AG08396 (cell line): Measurements from ENCODE around the gene DMBT1.

Experiments
- DNase-seq: peaks from one replicate; pipeline ENCODE4 v3.0.0; 2012; ENCODE audit warnings: low spot score, mixed read lengths

The DMBT1 gene

GRCh38 chr10:122560279-122560804 lies at the start of gene DMBT1:
Gene DMBT1 (plus strand): TSS chr10:122560754. CDS start chr10:122560771, 17 bp downstream.
- no peak for DNase-seq

DNA sequence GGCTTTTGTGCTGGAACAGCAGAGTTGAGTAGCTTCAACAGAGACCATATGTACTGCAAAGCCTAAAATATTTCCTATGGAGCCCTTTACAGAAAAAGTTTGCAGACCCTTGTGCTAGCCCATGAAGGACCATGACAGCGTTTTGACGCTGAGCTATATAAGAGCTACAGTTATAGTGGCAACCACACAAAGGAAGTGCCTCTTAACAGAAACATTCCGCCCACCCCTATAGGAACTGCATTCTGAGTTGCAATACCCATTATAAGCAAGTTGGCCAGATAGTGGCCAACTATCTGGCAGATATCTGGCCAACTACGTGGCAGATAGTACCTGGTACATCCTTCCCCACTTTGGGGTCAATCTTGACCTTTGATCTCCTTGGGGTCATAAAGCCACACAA lies 47.5 kb upstream of the DMBT1 start:
- no peak for DNase-seq

- no peak for DNase-seq
Observed at GRCh38 chr10:122514045-122514840, 46.3 kb upstream of the DMBT1 start.

- DNase-seq = no peak
Observed at GRCh38 chr10:122515022-122515424, 45.5 kb upstream of the DMBT1 start.

GRCh38 chr10:122515588-122516231 lies 44.8 kb upstream of the DMBT1 start:
- no peak for DNase-seq

DNA sequence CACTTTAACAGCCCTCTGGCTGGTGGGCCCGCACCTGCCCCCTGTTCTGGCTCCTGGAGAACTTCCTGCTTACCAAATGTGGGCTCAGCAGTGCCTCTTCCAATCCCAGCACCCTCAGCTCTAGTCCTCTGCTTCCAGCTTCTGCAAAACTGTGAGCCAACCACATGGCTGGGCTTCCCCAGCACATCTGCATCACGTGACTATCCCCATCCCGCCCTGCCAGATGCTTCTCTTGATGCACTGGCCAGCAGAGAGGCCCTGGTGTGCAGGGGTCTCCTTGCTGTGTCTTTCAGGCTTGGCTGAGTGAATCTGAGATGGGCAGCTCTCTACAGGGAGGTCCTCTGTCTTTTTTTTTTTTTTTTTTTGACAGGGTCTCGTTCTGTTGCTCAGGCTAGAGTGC lies 43.8 kb upstream of the DMBT1 start:
- DNase-seq = no peak

DNA sequence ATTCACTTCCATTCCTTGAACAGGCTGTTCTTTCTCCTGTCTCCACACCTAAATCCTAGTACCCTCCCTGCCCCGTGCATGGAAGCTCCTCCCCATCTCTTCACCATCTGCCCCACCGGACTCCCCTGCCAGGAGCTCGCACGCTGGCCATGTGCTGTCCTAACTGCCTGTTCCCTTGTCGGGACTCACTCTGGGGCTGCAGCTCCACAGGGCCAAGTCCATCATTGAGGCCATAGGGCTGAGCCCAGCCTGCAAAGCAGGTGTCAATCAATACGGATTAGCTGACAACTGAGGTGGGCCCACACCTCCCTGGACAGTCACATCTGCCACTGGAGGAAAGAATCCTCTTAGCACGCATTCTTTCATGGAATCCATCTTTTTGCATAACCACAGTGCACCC lies 41.4 kb upstream of the DMBT1 start:
- DNase-seq = no peak

DNA sequence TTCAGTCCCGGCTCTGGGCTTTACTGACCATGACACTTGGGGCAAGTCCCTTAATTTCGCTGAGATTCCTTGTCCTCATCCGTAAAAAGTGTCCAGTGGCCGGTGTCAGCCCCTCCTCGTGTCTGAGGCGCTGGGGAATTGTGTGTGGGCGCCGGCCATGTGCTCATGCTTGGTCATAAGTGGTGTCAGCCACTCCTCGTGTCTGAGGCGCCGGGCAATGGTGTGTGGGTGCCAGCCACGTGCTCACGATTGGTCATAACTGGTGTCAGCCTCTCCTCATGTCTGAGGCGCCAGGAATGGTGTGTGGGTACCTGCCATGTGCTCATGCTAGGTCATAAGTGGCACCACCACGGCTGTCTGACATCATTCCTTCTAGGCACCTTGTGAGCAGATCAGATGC lies 40.7 kb upstream of the DMBT1 start:
- no peak for DNase-seq

DNA sequence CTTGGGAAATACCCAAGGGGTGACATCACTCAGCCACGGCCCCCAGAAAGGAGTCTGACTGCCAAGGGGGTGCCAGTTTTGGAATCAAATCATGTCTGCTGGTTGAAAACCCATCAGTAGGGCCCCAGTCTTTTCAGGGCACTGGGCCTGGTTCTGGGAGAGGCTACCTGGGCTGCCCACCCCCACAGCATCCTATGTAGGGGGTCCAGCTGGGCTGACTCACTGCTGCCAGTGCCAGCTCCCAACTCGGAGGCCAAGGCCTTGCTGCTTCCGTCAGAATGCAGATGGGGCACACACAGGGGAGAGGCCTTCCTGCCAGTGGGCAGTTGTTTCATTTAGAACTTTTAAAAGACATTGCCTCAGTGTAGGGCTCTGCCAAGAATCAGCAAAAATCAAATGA lies 39.5 kb upstream of the DMBT1 start:
- DNase-seq = no peak

DNA sequence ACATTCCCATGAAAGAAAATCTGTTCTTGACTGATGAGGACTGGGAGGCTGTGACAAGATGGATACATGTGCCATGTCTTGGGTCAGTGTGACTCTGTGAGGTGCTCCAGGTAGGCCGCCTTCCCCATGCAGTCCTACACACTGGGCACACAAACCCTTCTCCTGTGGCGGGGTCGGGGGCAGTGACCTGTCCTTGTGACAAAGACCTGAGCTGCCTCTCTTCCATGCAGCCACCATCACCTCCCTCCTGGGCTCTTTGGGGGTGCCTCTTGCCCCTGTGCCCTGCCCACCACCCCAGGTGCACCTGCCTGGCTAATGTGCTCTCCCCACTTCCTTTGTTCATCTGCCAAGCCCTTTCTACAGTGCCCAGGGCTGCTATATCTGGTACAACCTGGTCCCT lies 35.7 kb upstream of the DMBT1 start:
- no peak for DNase-seq

- no peak for DNase-seq
Observed at GRCh38 chr10:122525788-122526187, 34.8 kb upstream of the DMBT1 start.

GRCh38 chr10:122526892-122527291 lies 33.7 kb upstream of the DMBT1 start:
- no peak for DNase-seq

GRCh38 chr10:122530177-122530576 lies 30.4 kb upstream of the DMBT1 start:
- DNase-seq = no peak

- DNase-seq = no peak
Observed at GRCh38 chr10:122531261-122531660, 29.3 kb upstream of the DMBT1 start.

GRCh38 chr10:122531939-122532338 lies 28.6 kb upstream of the DMBT1 start:
- DNase-seq = no peak

GRCh38 chr10:122532601-122533296 lies 27.8 kb upstream of the DMBT1 start:
- no peak for DNase-seq

- no peak for DNase-seq
Observed at GRCh38 chr10:122537545-122537944, 23.0 kb upstream of the DMBT1 start.

- DNase-seq = no peak
Observed at GRCh38 chr10:122541541-122542002, 19.0 kb upstream of the DMBT1 start.

GRCh38 chr10:122543676-122544445 lies 16.7 kb upstream of the DMBT1 start:
- DNase-seq = no peak

GRCh38 chr10:122544493-122544892 lies 16.1 kb upstream of the DMBT1 start:
- no peak for DNase-seq

DNA sequence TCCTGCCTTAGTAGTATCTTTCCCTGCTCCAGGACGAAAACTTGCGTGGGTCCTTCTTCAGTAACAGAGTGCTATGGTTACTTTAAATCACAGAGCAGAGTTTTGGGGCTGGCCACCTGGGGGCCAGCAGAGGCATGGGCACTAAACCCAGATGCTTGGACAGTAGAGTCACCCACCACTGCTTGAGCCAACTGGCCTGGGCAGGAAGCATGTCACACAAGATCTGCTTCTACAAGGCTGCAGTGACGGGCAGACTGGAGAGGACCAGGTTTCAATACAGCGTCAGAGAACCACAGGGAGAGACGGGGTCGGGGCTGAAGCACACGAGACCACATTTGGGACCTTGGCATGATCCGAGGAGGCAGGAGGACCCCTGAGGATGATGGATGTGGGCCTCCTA lies 14.3 kb upstream of the DMBT1 start:
- DNase-seq = no peak
